H1 (cell line): ENCODE measurements around the gene GLG1. TPM values are rescaled to one million over a fixed set of nuclear protein-coding genes. Genes with fewer than 3 reads are reported as not detected.

Source experiments
- CTCF ChIA-PET: fragments of 300-600 bp; sonication (Branson Sonifier 250); formaldehyde crosslinking; loops from one replicate; lab custom pipeline; 2021; ENCODE audit not compliant: partially characterized antibody; lab: Charles Lee
- POLR2A ChIA-PET: fragments of 300-600 bp; sonication (Branson Sonifier 250); formaldehyde crosslinking; loops from one replicate; lab custom pipeline; 2021; ENCODE audit warnings: inconsistent platforms; ENCODE audit not compliant: partially characterized antibody; lab: Charles Lee
- DNase-seq, 2 experiments: peaks; one replicate each; pipeline versions ENCODE4 v3.0.0 to v3.0.0-alpha.2; 2010 to 2022; ENCODE audit warnings: low spot score in 2 of 2, low read depth in 1 of 2, mixed read lengths in 1 of 2
- FAIRE-seq: peaks from 2 replicates; lab custom pipeline; 2011; peaks lifted over from hg19 to GRCh38; lab: Jason Lieb, UNC
- H2AFZ ChIP-seq: 2 replicates; pipeline ENCODE4 v1.8.1; 2012; ENCODE audit warnings: low read length, inconsistent platforms
- H2AK5ac ChIP-seq: 2 replicates; pipeline ENCODE4 v1.6.1; 2013; ENCODE audit warnings: low read depth, low read length
- H2BK120ac ChIP-seq: replicated peaks from 2 replicates; pipeline ENCODE3; 2013; ENCODE audit warnings: low read depth, low read length, inconsistent platforms
- H2BK12ac ChIP-seq: 2 replicates; pipeline ENCODE4 v1.6.1; 2013; ENCODE audit warnings: low read depth, low read length
- H2BK15ac ChIP-seq: 2 replicates; pipeline ENCODE4 v1.6.1; 2013; ENCODE audit warnings: low read length
- H2BK20ac ChIP-seq: 2 replicates; pipeline ENCODE4 v1.6.1; 2013; ENCODE audit warnings: low read length
- H2BK5ac ChIP-seq: 2 replicates; pipeline ENCODE4 v1.6.1; 2013; ENCODE audit warnings: low read depth, low read length
- H3K14ac ChIP-seq: 2 replicates; pipeline ENCODE4 v1.6.1; 2013; ENCODE audit warnings: inconsistent platforms; ENCODE audit not compliant: insufficient read length
- H3K18ac ChIP-seq: 2 replicates; pipeline ENCODE4 v1.6.1; 2013; ENCODE audit warnings: low read length; ENCODE audit errors: extremely low read depth
- H3K23ac ChIP-seq: 2 replicates; pipeline ENCODE4 v1.6.1; 2013; ENCODE audit warnings: inconsistent platforms; ENCODE audit not compliant: insufficient read length
- H3K23me2 ChIP-seq: 2 replicates; pipeline ENCODE4 v1.6.1; 2013; ENCODE audit warnings: low read depth, low read length
- H3K27ac ChIP-seq: 2 replicates; pipeline ENCODE4 v1.6.1; 2011; ENCODE audit warnings: low read depth, low read length, inconsistent platforms
- H3K27me3 ChIP-seq, 4 experiments: replicated peaks in 1 of 4; 1 replicate in 1 of 4; 2 replicates in 3 of 4; pipeline versions ENCODE4 v1.6.1 to v1.8.1; 2011 to 2013; ENCODE audit warnings: low read length in 3 of 4, mild to moderate bottlenecking in 3 of 4, inconsistent platforms in 2 of 4, mixed read lengths in 2 of 4, moderate library complexity in 1 of 4; ENCODE audit not compliant: control insufficient read depth in 3 of 4, insufficient read depth in 3 of 4; ENCODE audit errors: extremely low read depth in 1 of 4
- H3K36me3 ChIP-seq, 4 experiments: 2 replicates each; pipeline versions ENCODE4 v1.6.1 to v1.8.1; 2011 to 2013; ENCODE audit warnings: mild to moderate bottlenecking in 4 of 4, low read length in 3 of 4, moderate library complexity in 2 of 4, control low read depth in 1 of 4, inconsistent platforms in 1 of 4; ENCODE audit not compliant: insufficient read depth in 4 of 4, control insufficient read depth in 2 of 4
- H3K4ac ChIP-seq: replicated peaks from 2 replicates; pipeline ENCODE3; 2013; ENCODE audit warnings: low read length, low read depth, mixed read lengths, inconsistent platforms; ENCODE audit not compliant: insufficient read length
- H3K4me1 ChIP-seq, 4 experiments: replicated peaks in 1 of 4; 1 replicate in 1 of 4; 2 replicates in 3 of 4; pipeline versions ENCODE4 v1.6.1 to v1.8.1; 2011 to 2013; ENCODE audit warnings: low read length in 3 of 4, inconsistent platforms in 2 of 4, mixed read lengths in 1 of 4; ENCODE audit not compliant: insufficient read depth in 4 of 4, control insufficient read depth in 3 of 4
- H3K4me2 ChIP-seq, 2 experiments: 2 replicates each; pipeline versions ENCODE4 v1.6.1 to v1.8.1; 2011 to 2013; ENCODE audit warnings: low read depth in 2 of 2, low read length in 2 of 2, control low read depth in 1 of 2, inconsistent platforms in 1 of 2, mild to moderate bottlenecking in 1 of 2; ENCODE audit not compliant: insufficient read depth in 1 of 2
- H3K4me3 ChIP-seq, 4 experiments: fragments of 200-600, 300-600 bp in 1 of 4; sonication (generic), shearing (Covaris generic), sonication (Bioruptor Twin) in 1 of 4; 2 replicates each; pipeline versions ENCODE4 v1.5.1 to v1.8.1; 2011 to 2016; ENCODE audit warnings: low read length in 4 of 4, low read depth in 3 of 4, control low read depth in 2 of 4, inconsistent platforms in 2 of 4, mild to moderate bottlenecking in 2 of 4, mixed read lengths in 1 of 4, moderate library complexity in 1 of 4; ENCODE audit not compliant: insufficient read depth in 2 of 4; ENCODE audit errors: extremely low read depth in 1 of 4
- H3K56ac ChIP-seq: replicated peaks from 2 replicates; pipeline ENCODE3; 2013; ENCODE audit warnings: low read depth, mild to moderate bottlenecking, mixed read lengths, low read length, inconsistent platforms; ENCODE audit not compliant: insufficient read length
- H3K79me1 ChIP-seq: 2 replicates; pipeline ENCODE4 v1.6.1; 2013; ENCODE audit warnings: low read depth, low read length, control low read depth
- H3K79me2 ChIP-seq, 2 experiments: 2 replicates each; pipeline versions ENCODE4 v1.6.1 to v1.8.1; 2012 to 2013; ENCODE audit warnings: low read length in 2 of 2, mild to moderate bottlenecking in 2 of 2, inconsistent platforms in 1 of 2; ENCODE audit not compliant: insufficient read depth in 2 of 2, control insufficient read depth in 1 of 2
- H3K9ac ChIP-seq, 4 experiments: replicated peaks in 1 of 4; 1 replicate in 1 of 4; 2 replicates in 3 of 4; pipeline versions ENCODE4 v1.6.1 to v1.8.1; 2011 to 2013; ENCODE audit warnings: low read depth in 3 of 4, low read length in 3 of 4, control low read depth in 2 of 4, mild to moderate bottlenecking in 2 of 4, moderate library complexity in 2 of 4, inconsistent platforms in 1 of 4; ENCODE audit errors: extremely low read depth in 1 of 4
- H3K9me3 ChIP-seq, 2 experiments: 2 replicates each; pipeline versions ENCODE4 v1.6.1 to v1.8.1; 2012 to 2013; ENCODE audit warnings: mild to moderate bottlenecking in 2 of 2, moderate library complexity in 2 of 2, control low read depth in 1 of 2, inconsistent platforms in 1 of 2, low read depth in 1 of 2, low read length in 1 of 2, mixed read lengths in 1 of 2; ENCODE audit not compliant: insufficient read depth in 2 of 2
- H4K20me1 ChIP-seq, 2 experiments: replicated peaks in 1 of 2; 2 replicates each; pipeline versions ENCODE3 to v1.8.1; 2011 to 2013; ENCODE audit warnings: inconsistent platforms in 2 of 2, low read length in 2 of 2, mild to moderate bottlenecking in 1 of 2; ENCODE audit not compliant: insufficient read depth in 2 of 2, control insufficient read depth in 1 of 2
- H4K5ac ChIP-seq: 2 replicates; pipeline ENCODE4 v1.6.1; 2013; ENCODE audit warnings: low read length, low read depth, mixed read lengths, inconsistent platforms; ENCODE audit not compliant: insufficient read length
- H4K8ac ChIP-seq: 2 replicates; pipeline ENCODE4 v1.8.0; 2013; ENCODE audit warnings: mild to moderate bottlenecking, moderate library complexity, low read length, inconsistent platforms; ENCODE audit not compliant: insufficient read depth; ENCODE audit errors: extremely low read depth
- H4K91ac ChIP-seq: replicated peaks from 2 replicates; pipeline ENCODE3; 2013; ENCODE audit warnings: low read length, mixed read lengths, inconsistent platforms; ENCODE audit not compliant: insufficient read length
- CREB1 ChIP-seq: IDR thresholded peaks from 2 replicates; pipeline ENCODE4 v1.6.1; 2012; ENCODE audit warnings: inconsistent platforms
- CTCF ChIP-seq, 3 experiments: IDR thresholded peaks; 1 replicate in 2 of 3; 2 replicates in 1 of 3; pipeline versions ENCODE4 v1.5.1 to v1.6.1; 2011; ENCODE audit warnings: low read length in 3 of 3, mild to moderate bottlenecking in 3 of 3, inconsistent platforms in 2 of 3, low read depth in 1 of 3, moderate library complexity in 1 of 3; ENCODE audit not compliant: insufficient read depth in 1 of 3; ENCODE audit errors: control extremely low read depth in 1 of 3
- JUND ChIP-seq: IDR thresholded peaks from 2 replicates; pipeline ENCODE4 v1.6.1; 2011; ENCODE audit warnings: mild to moderate bottlenecking, improper control_type of control experiment, low read length
- KDM1A ChIP-seq: fragments of 200-600, 300-600 bp; sonication (generic); IDR thresholded peaks from 2 replicates; pipeline ENCODE4 v1.7.1; 2016; ENCODE audit warnings: mild to moderate bottlenecking, low read length, borderline replicate concordance
- KDM5A ChIP-seq: fragments of 200-600 bp; IDR thresholded peaks from 2 replicates; pipeline ENCODE4 v1.7.1; 2012; ENCODE audit warnings: mild to moderate bottlenecking, low read length, inconsistent platforms, mixed read lengths
- MAFK ChIP-seq: IDR thresholded peaks from 2 replicates; pipeline ENCODE4 v1.6.1; 2012; ENCODE audit warnings: low read depth, mild to moderate bottlenecking, improper control_type of control experiment, low read length
- SAP30 ChIP-seq: fragments of 300-600 bp; sonication (generic); IDR thresholded peaks from 2 replicates; pipeline ENCODE4 v1.7.1; 2012; ENCODE audit warnings: low read length, moderate library complexity, mild to moderate bottlenecking, inconsistent platforms; ENCODE audit not compliant: insufficient read depth, insufficient replicate concordance
- SIX5 ChIP-seq: IDR thresholded peaks from 2 replicates; pipeline ENCODE4 v1.6.1; 2011; ENCODE audit warnings: mild to moderate bottlenecking, low read depth, low read length
- polyA plus RNA-seq, 7 experiments: library from polyadenylated mRNA; depleted of rRNA in 3 of 7; stranded (reverse) in 5 of 7; unstranded in 2 of 7; fragments of >200 nt in 5 of 7; fragments of 200-250 nt in 2 of 7; gene quantifications; 1 replicate in 5 of 7; 2 replicates in 1 of 7; 4 replicates in 1 of 7; pipeline versions ENCODE4 v1.2.1 to v1.2.3, GENCODE V29; 2011 to 2013; ENCODE audit warnings: missing spikeins in 2 of 7, mixed read lengths in 2 of 7
- total RNA-seq: library from RNA; stranded (reverse); fragmentation: NEBNext Ultra II Directional; extraction: Animal tissue kit (Norgen Biotek cat#: 25700); gene quantifications from 2 replicates; pipeline ENCODE4 v1.2.1, GENCODE V29; 2021

The GLG1 gene
- total and polyA plus RNA-seq, 2 of the 8 experiments (the other 6 are each of a cell fraction or from before 2014, with no cell fraction given), result 53.4 to 139 TPM

DNA sequence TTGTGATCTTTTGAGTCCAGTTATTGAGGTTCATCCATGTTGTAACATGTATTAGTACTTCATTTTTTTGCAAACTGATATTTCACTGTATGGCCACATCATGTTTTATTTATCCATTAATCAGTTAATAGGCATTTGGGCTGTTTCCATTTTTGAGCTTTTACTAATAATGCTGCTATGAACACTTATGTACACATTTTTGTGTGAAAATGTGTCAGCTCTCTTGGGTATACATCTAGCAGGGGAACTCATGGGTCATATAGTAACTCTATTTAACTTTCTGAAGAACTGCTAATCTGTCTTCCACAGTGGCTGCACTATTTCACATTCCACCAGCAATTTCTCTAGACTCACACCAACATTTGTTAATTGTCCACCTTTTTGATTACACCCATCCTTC lies 82.0 kb downstream of the GLG1 start:
- H3K9ac ChIP-seq, result no peak overlapping the region
- DNase-seq, result no peak
- H3K4ac ChIP-seq, result no peak overlapping the region
- no peak overlapping the region for H3K4me2 ChIP-seq
- H2BK5ac ChIP-seq, result no peak overlapping the region
- H2BK120ac ChIP-seq, result no peak overlapping the region
- no peak overlapping the region for H3K56ac ChIP-seq
- H3K23ac ChIP-seq, result no peak overlapping the region
- CTCF ChIA-PET, result no interaction called here
- POLR2A ChIA-PET, result no interaction called here
- no peak overlapping the region for H2AK5ac ChIP-seq
- no peak overlapping the region for H3K18ac ChIP-seq
- H2BK20ac ChIP-seq, result no peak overlapping the region
- no peak overlapping the region for H3K27ac ChIP-seq
- H2BK12ac ChIP-seq, result no peak overlapping the region
- no peak overlapping the region for H4K8ac ChIP-seq
- H3K9me3 ChIP-seq, result 0 out of 4 replicates have a peak, but pooled peaks cover 0 to 2% of the 10 kb centered on the region in 2 experiments
- no peak overlapping the region for H4K91ac ChIP-seq
- peaks cover 0 to 5% (median 1%) of the 10 kb centered on the region in 4 experiments; a peak in 2 of 8 replicates for H3K36me3 ChIP-seq
- FAIRE-seq, result no peak
- H3K27me3 ChIP-seq, result no peaks in the 10 kb centered on the region
- no peaks in the 10 kb centered on the region for H3K79me2 ChIP-seq
- H3K23me2 ChIP-seq, result no peaks in the 10 kb centered on the region
- peaks cover 0 to 1% of the 10 kb centered on the region in 2 experiments for H4K20me1 ChIP-seq
- H2BK15ac ChIP-seq, result no peak overlapping the region
- H4K5ac ChIP-seq, result no peak overlapping the region
- no peaks in the 10 kb centered on the region for H3K4me1 ChIP-seq
- no peak overlapping the region for H2AFZ ChIP-seq
- H3K14ac ChIP-seq, result no peak overlapping the region
- no peak overlapping the region for H3K4me3 ChIP-seq
- no peaks in the 10 kb centered on the region for H3K79me1 ChIP-seq
- TF ChIP-seq CTCF (IDR thresholded peaks at IDR 0.05; ENCODE audit: control extremely low read depth in 1 of 3, insufficient read depth in 1 of 3, low read depth in 1 of 3, low read length in 3 of 3) (no peak), KDM1A (no peak), SAP30 (no peak), MAFK (no peak), KDM5A (no peak), SIX5 (no peak), CREB1 (no peak), JUND (no peak)
